Natural killer cell (primary cell): ENCODE measurements around the gene NSD2. TPM values are rescaled to one million over a fixed set of nuclear protein-coding genes. Genes with fewer than 3 reads are reported as not detected.
A peak's percentile ranks its signal among the peaks of the same experiment; 100 is the strongest.

Source experiments
- ATAC-seq, 3 donors: fragments of 150-1000 bp in 2 of 3; fragments of 200-7000 bp in 1 of 3; cut with Tn5 transposase; 1 replicate in 1 of 3; 2 replicates in 2 of 3; pipeline ENCODE4 v1.10.0; 2021; ENCODE audit warnings: mild to moderate bottlenecking in 2 of 3, moderate library complexity in 2 of 3
- DNase-seq, 2 donors: peaks; one replicate each; pipeline versions ENCODE4 v3.0.0 to v3.0.0-alpha.2; 2013 to 2021; ENCODE audit warnings: mixed read lengths in 1 of 2
- H3K27ac ChIP-seq: one replicate; pipeline ENCODE4 v1.5.1; 2013; ENCODE audit warnings: mild to moderate bottlenecking, low read length
- H3K27me3 ChIP-seq: one replicate; pipeline ENCODE4 v1.6.1; 2013; ENCODE audit warnings: low read length; ENCODE audit not compliant: control insufficient read depth, insufficient read depth
- H3K36me3 ChIP-seq: one replicate; pipeline ENCODE4 v1.6.1; 2013; ENCODE audit warnings: low read length; ENCODE audit not compliant: control insufficient read depth, insufficient read depth
- H3K4me1 ChIP-seq: one replicate; pipeline ENCODE4 v1.6.1; 2013; ENCODE audit warnings: low read length; ENCODE audit not compliant: control insufficient read depth, insufficient read depth
- H3K4me3 ChIP-seq: one replicate; pipeline ENCODE4 v1.5.1; 2013; ENCODE audit warnings: low read length
- H3K9me3 ChIP-seq: one replicate; pipeline ENCODE4 v1.6.1; 2013; ENCODE audit warnings: low read length; ENCODE audit not compliant: control insufficient read depth, insufficient read depth
- H3K27ac Mint-ChIP-seq, 2 donors: one replicate each; pipeline ENCODE4 v1.8.0; 2022; ENCODE audit warnings: mild to moderate bottlenecking in 2 of 2, mixed read lengths in 2 of 2, moderate library complexity in 1 of 2
- H3K27me3 Mint-ChIP-seq, 2 donors: one replicate each; pipeline ENCODE4 v1.8.0; 2022; ENCODE audit warnings: low read depth in 2 of 2, mixed read lengths in 2 of 2
- H3K36me3 Mint-ChIP-seq: one replicate; pipeline ENCODE4 v1.8.0; 2022; ENCODE audit warnings: mixed read lengths
- H3K4me1 Mint-ChIP-seq, 2 donors: one replicate each; pipeline ENCODE4 v1.8.0; 2022; ENCODE audit warnings: mixed read lengths in 2 of 2
- H3K4me3 Mint-ChIP-seq: one replicate; pipeline ENCODE4 v1.8.0; 2022; ENCODE audit warnings: mild to moderate bottlenecking, moderate library complexity, mixed read lengths
- H3K9me3 Mint-ChIP-seq, 2 donors: one replicate each; pipeline ENCODE4 v1.8.0; 2022; ENCODE audit warnings: mixed read lengths in 2 of 2
- WGBS: methylation state at CpG from one replicate; pipeline ENCODE4 v1.1.7; 2013; ENCODE audit warnings: missing lambda C conversion rate; ENCODE audit not compliant: insufficient coverage; 5-methylcytosine and 5-hydroxymethylcytosine counted together
- intact Hi-C: fragments of 100-400 bp; cut with micrococcal nuclease; formaldehyde crosslinking; loops from one replicate; pipeline ENCODE4 v1.14.2; 2022
- total RNA-seq, 4 donors: library from RNA; stranded (reverse); fragments of 120-200 nt in 1 of 4; gene quantifications; one replicate each; pipeline versions ENCODE4 v1.2.3 to v1.2.4, GENCODE V29; 2013 to 2022
- TF ChIP-seq, protein P1 (sequence below): fragments of 200-600 bp; IDR thresholded peaks from one replicate; pipeline ENCODE4 v1.8.0; 2022; ENCODE audit warnings: antibody characterized with exemption

The NSD2 gene
- total RNA-seq, 3 donors from 2014 or later (not counting 1 experiment from before 2014, with no cell fraction given): 36.4 to 51.0 (median 48.3) TPM

DNA sequence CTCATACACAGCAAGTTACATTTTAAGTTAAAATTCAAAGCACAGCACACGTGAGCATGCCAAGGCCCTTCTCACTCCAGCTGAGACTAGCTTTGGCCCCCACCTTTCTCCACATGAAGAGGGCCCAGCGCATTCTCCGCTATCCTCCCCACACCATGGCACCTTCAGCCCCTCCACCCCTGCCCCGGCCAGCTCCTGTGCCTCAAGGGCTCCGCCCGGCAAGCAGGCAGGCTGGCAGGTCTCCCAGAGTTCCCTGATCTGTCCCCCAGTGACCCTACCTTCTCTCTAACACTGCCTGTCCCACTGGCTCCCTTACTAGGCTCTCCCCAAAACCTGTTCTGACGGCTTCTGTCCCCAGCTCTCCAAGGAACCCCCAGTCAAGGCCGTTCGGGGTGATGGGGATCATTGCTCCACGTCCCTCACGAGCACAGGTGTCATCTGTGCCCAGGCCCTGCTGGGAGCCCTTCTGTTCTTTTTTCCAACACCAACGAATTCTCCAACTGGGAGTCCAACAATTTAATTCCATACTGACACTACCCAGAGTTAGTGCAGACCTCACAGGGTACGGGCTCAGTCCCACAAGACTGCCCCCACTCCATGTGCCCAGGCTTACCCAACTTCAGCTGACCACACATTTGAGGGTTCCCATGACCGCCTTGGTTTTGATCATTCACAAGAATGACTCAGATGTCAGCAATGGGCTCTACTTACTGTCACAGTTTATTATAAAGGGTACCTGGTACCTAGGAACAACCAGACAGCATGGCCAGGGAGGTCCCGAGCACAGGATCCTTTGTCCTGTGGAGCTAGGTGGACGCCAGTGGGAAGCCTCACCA is 19.4 kb upstream of the NSD2 start:
- no peak overlapping the region for H3K4me3 ChIP-seq
- no peak overlapping the region for H3K4me3 Mint-ChIP-seq
- no peaks in the 10 kb centered on the region for H3K9me3 ChIP-seq
- WGBS: 87% methylated on average over 16 of the region's 16 CpGs
- H3K4me1 ChIP-seq: peaks cover 10% of the 10 kb centered on the region
- H3K27me3 Mint-ChIP-seq: no peaks in the 10 kb centered on the region
- TF ChIP-seq, protein P1, sequence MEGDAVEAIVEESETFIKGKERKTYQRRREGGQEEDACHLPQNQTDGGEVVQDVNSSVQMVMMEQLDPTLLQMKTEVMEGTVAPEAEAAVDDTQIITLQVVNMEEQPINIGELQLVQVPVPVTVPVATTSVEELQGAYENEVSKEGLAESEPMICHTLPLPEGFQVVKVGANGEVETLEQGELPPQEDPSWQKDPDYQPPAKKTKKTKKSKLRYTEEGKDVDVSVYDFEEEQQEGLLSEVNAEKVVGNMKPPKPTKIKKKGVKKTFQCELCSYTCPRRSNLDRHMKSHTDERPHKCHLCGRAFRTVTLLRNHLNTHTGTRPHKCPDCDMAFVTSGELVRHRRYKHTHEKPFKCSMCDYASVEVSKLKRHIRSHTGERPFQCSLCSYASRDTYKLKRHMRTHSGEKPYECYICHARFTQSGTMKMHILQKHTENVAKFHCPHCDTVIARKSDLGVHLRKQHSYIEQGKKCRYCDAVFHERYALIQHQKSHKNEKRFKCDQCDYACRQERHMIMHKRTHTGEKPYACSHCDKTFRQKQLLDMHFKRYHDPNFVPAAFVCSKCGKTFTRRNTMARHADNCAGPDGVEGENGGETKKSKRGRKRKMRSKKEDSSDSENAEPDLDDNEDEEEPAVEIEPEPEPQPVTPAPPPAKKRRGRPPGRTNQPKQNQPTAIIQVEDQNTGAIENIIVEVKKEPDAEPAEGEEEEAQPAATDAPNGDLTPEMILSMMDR: no peak
- H3K36me3 Mint-ChIP-seq: no peaks in the 10 kb centered on the region
- H3K27ac Mint-ChIP-seq: no peak overlapping the region
- H3K4me1 Mint-ChIP-seq: peaks cover 26 to 37% of the 10 kb centered on the region in 2 donors
- no peaks in the 10 kb centered on the region for H3K36me3 ChIP-seq
- H3K27me3 ChIP-seq: no peaks in the 10 kb centered on the region
- DNase-seq (no peak), ATAC-seq (no peak)
- no peak overlapping the region for H3K27ac ChIP-seq
- intact Hi-C loops: no loop called here
- no peaks in the 10 kb centered on the region for H3K9me3 Mint-ChIP-seq

- intact Hi-C loops: no loop called here
- H3K27me3 Mint-ChIP-seq: no peaks in the 10 kb centered on the region
These were observed 18.1 kb upstream of the NSD2 start for GRCh38 chr4:1852904-1853623.

DNA sequence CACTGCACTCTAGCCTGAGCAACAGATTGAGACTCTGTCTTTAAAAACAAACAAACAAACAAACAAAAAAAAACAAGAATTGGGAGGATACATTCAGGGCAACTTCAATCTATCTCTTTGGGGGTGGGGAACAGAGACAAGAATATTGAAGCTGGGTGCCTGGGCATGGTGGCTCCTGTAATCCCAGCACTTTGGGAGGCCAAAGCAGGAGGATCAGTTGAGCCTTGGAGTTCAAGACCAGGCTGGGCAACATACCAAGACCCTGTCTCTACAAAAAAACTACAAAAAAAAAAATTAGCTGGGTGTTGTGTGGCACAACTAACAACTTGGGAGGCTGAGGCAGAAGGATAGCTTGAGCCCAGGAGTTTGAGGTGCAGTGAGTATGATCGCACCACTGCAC is 16.4 kb upstream of the NSD2 start:
- no peaks in the 10 kb centered on the region for H3K9me3 ChIP-seq
- no peak overlapping the region for H3K4me3 ChIP-seq
- H3K4me1 Mint-ChIP-seq: peaks cover 26 to 46% of the 10 kb centered on the region in 2 donors
- DNase-seq (no peak), ATAC-seq (no peak)
- intact Hi-C loops: loop anchor here (5.0 kb wide), 1 partner anchor 132 kb away; the partner anchor contains the start of genes TACC3 and TMEM129
- no peaks in the 10 kb centered on the region for H3K27me3 Mint-ChIP-seq
- H3K36me3 Mint-ChIP-seq: no peaks in the 10 kb centered on the region
- H3K9me3 Mint-ChIP-seq: no peaks in the 10 kb centered on the region
- H3K27ac Mint-ChIP-seq: peak overlapping the region; percentile 74 to 77
- peak overlapping the region; percentile 81 for H3K4me3 Mint-ChIP-seq
- peaks cover 20% of the 10 kb centered on the region for H3K4me1 ChIP-seq
- H3K36me3 ChIP-seq: no peaks in the 10 kb centered on the region
- WGBS: no CpG with 5 or more reads among the region's 1 CpG
- H3K27me3 ChIP-seq: no peaks in the 10 kb centered on the region
- TF ChIP-seq, protein P1: no peak
- no peak overlapping the region for H3K27ac ChIP-seq

More at GRCh38 chr4:1852904-1853623, 18.1 kb upstream of the NSD2 start:
- no peak for ATAC-seq
- Histone ChIP-seq H3K36me3 (no peaks in the 10 kb centered on the region), H3K27ac (no peak overlapping the region), H3K4me3 (no peak overlapping the region), H3K4me1 (peaks cover 20% of the 10 kb centered on the region), H3K9me3 (no peaks in the 10 kb centered on the region), H3K27me3 (no peaks in the 10 kb centered on the region)
- peak overlapping the region; percentile 10 to 29 for H3K27ac Mint-ChIP-seq
- no peak overlapping the region for H3K4me3 Mint-ChIP-seq
- TF ChIP-seq, protein P1: no peak
- 97% methylated on average over 8 of the region's 9 CpGs for WGBS
- no peaks in the 10 kb centered on the region for H3K9me3 Mint-ChIP-seq
- peaks cover 26 to 46% of the 10 kb centered on the region in 2 donors for H3K4me1 Mint-ChIP-seq
- H3K36me3 Mint-ChIP-seq: no peaks in the 10 kb centered on the region
- no peak for DNase-seq
